SHP77 treated with DMSO at 0.1 percent for 48 hours (cell line): Measurements from ENCODE around the gene LTA.

Source experiments
- DNase-seq: peaks from one replicate; lab custom pipeline; 2025; lab: John Stamatoyannopoulos, UW

Gene LTA, protein sequence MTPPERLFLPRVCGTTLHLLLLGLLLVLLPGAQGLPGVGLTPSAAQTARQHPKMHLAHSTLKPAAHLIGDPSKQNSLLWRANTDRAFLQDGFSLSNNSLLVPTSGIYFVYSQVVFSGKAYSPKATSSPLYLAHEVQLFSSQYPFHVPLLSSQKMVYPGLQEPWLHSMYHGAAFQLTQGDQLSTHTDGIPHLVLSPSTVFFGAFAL

DNA sequence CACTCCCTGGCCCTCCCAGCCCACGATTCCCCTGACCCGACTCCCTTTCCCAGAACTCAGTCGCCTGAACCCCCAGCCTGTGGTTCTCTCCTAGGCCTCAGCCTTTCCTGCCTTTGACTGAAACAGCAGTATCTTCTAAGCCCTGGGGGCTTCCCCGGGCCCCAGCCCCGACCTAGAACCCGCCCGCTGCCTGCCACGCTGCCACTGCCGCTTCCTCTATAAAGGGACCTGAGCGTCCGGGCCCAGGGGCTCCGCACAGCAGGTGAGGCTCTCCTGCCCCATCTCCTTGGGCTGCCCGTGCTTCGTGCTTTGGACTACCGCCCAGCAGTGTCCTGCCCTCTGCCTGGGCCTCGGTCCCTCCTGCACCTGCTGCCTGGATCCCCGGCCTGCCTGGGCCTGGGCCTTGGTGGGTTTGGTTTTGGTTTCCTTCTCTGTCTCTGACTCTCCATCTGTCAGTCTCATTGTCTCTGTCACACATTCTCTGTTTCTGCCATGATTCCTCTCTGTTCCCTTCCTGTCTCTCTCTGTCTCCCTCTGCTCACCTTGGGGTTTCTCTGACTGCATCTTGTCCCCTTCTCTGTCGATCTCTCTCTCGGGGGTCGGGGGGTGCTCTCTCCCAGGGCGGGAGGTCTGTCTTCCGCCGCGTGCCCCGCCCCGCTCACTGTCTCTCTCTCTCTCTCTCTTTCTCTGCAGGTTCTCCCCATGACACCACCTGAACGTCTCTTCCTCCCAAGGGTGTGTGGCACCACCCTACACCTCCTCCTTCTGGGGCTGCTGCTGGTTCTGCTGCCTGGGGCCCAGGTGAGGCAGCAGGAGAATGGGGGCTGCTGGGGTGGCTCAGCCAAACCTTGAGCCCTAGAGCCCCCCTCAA lies at the start of gene LTA:
Gene LTA (plus strand): TSS at position 249 of the 871 bp plus-strand sequence. CDS start 454 bp downstream, at position 703.
- DNase-seq, result no peak

DNA sequence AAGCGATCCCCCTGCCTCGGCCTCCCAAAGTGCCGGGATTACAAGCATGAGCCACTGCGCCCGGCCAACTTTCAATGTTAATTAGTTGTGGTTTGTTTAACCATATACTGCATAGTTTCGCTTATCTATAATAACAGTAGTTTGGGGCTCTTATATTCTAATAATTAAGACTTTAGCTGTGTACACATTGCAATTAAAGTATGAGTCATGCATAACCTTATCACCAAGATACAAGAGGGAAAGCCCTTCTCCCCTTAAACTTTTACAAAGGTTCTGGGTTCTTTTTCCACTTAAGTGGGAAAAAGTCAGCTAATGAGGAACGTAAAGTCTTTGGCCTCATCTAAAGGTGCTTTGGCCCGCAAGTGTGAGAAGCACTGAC lies 46.5 kb upstream of the LTA start:
- DNase-seq, result no peak

DNA sequence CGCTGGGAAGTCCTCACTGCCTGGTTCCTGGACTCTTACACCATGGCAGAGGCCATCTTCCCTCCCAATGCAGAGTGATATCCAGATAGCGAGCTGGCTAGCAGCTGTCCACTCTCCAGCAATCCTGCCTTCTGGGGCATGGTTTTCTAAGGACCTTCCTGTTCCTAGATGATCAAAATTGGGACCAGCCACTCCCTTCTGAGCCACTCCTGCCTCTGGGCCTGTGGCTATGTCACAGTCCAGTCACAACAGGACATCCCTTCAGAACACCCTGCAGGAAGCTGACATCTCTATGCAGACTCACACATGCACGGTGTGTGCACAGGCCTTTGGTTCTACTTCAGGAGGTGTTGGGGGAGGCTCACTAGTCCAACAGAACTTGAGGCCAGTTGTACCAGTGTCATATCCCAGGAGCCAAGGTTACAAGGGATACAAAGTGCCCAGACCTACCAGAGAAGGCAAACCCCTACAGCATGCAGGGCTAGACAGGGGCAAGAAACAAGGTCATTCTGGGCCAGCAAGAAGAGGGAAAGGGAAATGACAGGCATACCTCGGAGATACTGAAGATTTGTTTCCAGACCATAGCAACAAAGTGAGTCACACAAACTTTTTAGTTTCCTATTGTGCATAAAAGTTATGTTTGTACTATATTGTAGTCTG lies 46.0 kb upstream of the LTA start:
- DNase-seq, result no peak

DNA sequence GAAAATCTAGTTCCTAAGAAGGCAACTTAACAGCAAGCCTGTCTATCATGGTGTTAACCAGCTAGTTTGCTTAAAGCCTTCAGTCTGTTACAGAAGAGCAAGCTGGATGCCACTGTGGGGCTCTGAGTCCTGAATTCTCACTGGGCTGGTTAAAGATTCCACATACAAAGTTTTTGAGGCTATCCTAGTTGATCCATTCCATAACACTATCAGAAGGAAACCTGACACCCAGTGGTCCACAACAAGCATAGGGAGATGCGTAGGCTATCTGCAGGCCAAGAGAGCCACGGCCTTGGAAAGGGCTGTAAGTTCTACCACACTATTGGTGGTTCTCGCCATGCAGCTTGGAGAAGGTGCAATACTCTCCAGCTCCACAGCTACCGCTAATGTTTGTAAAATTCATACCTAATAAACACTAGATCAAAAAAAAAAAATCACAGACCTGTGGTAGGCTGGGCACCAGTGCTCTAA lies 43.7 kb upstream of the LTA start:
- no peak for DNase-seq

DNA sequence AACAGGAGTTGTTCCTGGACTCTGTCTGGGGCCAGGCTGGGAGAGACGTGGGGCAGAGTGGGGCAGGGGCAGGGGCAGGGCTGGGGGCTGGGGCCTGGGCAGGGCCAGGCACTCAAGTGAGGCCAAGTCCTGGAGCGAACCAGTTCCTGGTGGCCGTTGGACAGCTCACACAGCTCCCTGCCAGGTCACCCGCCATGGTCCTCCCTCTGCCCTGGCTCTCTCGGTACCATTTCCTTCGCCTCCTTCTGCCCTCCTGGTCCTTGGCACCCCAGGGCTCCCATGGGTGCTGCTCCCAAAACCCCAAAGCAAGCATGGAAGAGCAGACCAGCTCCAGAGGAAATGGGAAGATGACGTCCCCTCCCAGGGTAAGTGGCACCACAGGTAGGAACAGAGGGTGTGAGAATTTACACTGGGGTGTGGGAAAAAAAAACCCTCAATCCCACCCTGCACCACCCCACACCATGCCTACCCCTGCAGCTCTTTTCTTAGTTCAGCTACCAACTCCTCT lies 43.2 kb upstream of the LTA start, which contains the start of gene MCCD1:
Gene MCCD1 (plus strand): TSS at position 142 of the 508 bp plus-strand sequence. CDS start 53 bp downstream, at position 195.
- DNase-seq, result no peak

DNA sequence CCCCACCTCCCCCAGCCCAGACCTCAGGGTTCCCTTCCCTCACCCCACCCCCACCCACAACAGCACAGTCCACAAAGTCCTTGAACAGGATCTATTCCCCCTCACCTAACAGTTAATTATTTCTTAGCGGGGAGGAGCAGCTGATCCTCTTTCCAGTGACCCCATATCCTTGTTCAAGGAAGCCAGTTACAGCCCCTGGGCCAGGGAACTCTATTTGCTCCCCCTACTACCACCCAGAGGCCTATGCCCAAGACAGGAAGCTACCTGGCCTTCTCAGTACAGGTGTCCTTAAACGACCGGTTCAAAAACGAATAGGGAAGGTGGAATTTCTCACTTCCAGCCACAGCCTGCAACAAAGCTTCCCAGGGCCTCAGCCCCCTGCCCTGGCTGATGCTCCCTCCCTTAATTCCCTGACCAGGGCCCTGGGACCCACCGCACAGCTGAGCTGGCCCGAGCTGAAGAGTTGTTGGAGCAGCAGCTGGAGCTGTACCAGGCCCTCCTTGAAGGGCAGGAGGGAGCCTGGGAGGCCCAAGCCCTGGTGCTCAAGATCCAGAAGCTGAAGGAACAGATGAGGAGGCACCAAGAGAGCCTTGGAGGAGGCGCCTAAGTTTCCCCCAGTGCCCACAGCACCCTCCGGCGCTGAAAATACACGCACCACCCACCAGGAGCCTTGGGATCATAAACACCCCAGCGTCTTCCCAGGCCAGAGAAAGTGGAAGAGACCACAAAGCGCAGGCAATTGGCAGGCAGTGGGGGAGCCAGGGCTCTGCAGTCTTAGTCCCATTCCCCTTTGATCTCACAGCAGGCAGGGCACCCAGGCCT lies 42.5 kb upstream of the LTA start:
- no peak for DNase-seq

DNA sequence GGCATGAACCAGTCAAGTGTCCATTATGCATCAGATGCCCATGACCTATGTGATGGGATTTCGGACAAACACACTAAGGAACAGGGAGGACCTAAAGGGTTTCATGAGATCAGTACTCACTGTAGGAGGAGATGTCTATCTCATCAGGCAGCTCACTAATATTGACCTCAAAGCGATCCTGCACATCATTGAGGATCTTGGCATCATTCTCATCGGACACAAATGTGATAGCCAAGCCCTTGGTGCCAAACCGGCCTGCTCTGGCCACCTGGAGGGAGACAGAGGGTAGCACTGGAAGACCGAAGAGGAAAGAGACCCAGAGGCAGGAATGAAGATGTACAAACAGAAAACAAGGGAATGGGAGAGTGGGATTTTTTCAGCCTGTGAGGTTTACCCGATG lies 41.4 kb upstream of the LTA start:
- no peak for DNase-seq

DNA sequence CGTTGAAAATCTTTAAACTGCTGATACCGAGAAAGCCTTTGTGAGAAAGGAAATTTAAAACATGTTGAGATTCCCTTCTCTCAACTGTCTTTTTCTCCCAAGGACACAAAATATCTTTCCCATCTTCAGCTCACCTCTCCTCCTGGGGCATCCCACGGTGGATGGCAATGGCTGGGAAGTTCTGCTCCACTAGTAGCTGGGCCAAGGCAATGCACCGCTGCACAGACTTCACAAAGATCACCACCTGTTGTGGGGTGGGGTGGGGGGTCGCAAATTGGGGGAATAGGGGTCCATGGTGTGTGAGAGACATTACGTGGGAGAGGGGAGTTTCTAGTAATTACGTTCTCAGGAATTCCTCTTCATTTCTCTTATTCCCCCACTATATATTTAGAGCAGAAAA lies 40.9 kb upstream of the LTA start:
- no peak for DNase-seq

DNA sequence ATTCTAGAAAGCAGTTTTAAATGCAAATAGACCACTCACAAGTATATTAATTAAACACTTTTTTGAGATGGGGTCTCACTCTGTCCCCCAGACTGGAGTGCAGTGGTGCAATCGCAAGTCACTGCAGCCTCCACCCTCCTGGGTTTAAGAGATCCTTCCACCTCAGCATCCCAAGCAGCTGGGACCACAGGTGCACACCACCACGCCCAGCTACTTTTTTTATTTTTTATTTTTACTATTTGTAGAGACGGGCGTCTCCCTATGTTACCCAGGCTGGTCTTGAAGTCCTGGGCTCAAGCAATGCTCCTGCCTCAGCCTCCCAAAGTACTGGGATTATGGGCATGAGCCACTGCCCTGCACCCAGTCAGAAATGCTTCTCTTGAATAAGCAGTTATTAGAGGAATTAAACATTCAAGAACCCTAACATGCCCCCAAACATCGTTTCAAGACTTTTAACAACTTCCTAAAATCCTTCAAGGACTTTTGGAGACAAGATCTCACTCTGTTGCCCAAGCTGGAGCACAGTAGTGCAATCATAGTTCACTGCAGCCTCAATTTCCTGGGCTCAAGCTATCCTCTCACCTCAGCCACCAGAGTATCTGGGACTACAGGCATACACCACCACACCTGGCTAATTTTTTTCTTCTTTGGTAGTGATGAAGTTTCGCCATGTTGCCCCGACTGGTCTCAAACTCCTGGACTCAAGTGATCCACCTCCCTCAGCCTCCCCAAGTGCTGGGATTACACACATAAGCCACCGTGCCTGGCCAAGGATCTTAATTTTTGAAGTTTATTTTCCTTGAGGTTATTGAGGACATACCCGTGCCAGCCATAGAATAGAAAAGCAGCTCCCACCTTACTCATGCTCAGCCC lies 40.1 kb upstream of the LTA start:
- no peak for DNase-seq

DNA sequence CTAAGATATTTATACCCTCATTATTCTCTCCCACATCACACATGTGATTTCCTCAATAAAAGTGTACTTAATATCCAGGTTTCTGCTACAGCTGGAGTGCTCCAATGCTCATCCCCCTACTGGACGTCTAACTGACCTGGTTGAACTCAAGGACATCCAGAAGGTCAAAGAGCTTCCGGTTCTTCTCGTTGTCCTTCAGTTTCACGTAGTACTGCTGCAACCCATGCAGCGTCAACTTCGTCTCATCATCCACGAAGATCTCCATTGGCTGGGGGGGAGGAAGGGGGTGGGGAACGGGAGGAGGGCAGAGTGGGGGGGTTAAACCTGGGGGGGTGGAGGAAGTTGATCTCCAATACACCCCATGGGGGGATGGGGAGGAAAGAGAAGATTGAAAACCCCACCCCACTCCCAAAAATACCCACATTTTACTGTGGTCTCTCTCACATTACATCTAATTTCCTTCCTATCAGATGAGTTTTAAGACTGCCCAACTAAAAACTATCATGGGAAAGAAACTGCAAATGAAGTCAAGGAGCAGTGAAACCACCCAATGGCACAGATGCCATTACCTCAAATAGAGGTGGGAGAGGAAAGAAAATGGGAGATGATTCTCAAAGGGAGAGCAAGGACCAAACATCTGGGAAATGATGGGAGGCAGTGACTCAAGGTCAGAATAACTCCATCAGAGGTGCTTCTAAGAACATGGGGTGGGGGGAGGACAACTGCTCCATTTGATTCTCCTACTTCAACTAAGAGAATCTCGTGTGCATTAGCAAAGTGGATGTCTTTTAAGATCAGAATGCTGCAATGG lies 39.2 kb upstream of the LTA start:
- no peak for DNase-seq

DNA sequence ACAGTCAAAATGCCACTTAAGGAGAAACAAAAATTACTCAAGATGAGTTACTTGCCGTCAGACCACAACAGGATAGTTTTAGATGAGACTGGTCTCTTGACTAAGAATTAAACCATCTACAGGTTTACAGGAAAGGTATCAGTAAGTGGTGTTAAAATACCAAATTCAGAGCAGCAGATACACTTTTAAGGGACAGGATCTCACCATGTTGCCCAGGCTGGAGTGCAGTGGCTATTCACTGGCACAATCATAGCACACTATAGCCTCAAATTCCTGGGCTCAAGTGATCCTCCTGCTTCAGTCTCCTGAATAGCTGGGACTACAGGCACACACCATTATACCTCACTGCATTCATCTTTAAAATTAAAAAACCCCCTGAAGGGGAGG lies 38.6 kb upstream of the LTA start:
- DNase-seq, result no peak

DNA sequence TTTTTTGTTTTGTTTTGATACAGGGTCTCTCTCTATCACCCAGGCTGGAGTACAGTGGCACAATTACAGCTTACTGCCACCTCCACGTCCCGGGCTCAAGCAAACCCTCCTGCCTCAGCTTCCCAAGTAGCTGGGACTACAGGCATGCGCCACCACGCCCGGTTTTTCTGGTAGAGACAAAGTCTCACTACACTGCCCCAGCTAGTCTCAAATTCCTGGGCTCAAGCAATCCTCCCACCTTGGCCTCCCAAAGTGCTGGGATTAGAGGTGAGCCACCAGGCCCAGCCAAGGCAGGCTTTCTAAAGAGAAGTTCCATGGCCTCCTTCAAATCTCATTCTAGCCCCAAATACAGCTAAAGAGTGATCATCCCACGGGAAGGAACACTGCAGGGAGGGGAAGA lies 38.1 kb upstream of the LTA start:
- no peak for DNase-seq

DNA sequence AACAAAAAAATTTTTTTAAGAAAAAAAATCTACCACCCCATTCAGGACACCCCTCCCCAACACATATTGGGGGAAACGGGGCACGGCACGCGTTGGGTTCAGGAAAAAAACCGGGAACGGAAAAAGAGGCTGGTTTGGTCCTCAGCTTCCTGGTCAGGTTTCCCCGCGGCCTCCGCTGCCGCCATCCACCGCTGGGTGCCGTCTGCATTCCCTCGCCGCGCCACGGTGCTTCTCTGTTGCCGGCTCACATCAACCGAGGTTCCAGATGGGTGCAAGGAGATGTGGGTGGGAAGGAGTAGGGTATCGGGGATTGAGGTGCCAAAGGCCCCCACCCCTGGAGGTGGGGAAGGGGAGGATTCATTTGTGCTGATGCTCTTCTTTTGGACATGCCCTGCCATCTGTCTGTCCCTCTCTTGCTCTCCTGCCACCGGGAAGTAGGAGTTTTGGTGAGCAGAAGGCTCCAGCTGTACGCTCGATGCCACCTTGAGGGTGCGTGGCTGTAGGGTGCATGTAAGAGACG lies 37.5 kb upstream of the LTA start:
- DNase-seq, result no peak

DNA sequence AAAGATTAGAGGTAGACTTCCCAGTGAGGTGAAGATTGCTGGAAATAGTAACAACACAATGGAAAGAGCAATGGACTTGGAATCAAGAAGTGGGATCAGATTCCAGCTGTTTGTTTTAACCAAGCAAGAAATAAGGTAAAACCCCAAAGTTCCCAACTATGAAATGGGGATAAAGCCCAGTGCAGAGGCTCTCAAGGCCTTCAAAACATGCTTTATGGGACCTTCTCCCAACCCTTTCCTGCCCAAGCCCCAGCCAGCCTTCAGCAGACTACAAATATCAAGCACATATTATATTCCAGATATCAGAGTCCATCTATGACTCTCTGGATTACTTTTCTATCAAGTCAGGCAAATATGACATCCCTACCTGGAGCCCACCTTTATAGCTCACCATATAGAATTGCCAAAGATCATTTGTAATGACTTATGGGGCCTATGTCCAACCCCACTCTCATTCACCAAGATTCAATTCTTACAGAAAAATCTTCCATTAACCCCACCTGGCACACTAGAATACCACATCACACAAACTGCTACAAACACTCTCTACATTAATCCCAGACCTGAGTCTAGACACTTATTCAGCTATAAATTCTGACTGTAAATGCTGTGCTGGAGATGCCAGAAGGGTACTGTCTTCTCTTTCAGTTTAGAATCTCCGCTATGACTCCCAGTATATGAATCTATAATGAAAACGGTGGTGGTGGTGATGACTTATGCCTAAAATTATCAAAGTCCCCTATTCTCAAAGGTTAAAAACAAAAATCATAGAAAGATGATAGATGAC lies 36.4 kb upstream of the LTA start:
- DNase-seq, result no peak

DNA sequence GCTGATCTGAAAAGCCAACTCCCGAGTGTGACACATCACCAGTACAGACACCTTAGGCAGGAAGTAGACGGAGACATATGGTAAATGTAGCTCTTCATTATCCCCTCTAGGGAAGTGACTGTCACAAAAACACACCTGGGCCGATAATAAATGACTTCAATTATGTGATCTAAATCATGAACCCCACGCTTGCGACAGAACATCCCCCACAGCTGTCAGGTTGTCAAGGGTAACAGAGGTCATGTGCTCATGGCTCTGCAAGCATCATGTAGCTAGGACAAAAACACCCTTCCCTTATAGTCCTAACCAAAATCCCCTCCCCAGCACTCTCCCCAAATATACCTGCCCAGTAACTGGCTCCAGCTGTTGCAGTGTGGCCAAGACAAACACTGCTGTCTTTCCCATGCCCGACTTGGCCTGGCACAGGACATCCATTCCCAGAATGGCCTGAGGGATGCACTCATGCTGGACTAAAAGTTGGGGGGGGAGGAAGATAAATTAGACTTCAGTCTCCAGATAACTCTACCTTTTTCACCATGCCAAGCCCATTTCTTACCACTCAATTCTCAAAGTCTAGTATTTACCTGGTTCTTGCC lies 33.2 kb upstream of the LTA start:
- DNase-seq, result no peak

DNA sequence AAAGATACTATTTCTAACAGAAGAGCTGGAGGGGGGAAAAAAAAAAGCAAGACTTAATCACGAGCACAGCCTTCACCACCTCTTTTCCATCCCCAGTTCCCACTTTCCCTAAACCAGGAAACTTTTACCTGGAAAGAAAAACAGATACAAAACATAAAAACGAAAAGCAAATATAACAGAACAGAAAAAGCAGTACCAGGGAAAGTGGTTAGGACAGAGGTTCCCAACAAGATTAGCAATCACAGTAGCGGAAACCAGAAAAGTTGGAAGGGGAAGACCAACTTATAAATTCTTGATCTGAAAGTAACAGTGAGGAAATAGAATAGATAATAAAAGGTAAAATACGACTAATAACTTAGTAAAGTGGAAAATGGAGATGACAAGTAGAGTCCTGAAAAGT lies 31.4 kb upstream of the LTA start:
- DNase-seq, result no peak

DNA sequence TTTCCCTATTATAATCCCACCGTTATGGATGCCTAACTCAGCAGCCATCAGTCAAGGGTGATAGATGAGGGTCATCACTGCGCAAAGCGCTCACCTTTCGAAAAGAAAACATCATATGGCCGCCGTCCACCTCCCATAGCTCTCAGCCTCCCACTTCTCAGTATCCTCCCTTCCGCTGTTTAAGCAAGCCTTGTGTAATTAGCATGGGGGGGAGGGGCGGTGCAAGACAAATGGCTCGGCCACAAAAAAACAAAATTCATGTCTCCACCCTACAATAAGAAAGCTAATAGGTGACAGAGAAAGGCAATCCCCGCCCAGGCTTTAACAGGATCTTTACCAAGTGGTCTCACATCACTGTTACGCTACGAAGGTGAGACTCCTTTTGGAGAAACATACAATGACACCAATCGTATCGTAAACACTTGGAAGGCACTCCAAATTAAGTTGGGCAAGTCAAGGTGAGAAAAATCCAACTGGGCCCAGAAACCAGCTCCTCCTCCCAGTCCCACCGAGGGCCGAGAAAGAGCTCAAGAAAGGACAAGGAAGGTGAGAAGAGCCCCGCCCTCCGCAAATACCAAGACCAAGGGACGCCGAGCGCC lies 30.9 kb upstream of the LTA start:
- no peak for DNase-seq
